Activated naive CD8-positive, alpha-beta T cell treated with anti-CD3 and anti-CD28 coated beads, Interleukin-2, amount 10 ng/mL, durations not matched to agents 7 days and 5 days (primary cell): ENCODE data around the gene HOATZ. TPM values are rescaled to one million over a fixed set of nuclear protein-coding genes. Genes with fewer than 3 reads are reported as not detected.
A peak's percentile ranks its signal among the peaks of the same experiment; 100 is the strongest.

Source experiments
- ATAC-seq: fragments of 150-1000 bp; cut with Tn5 transposase; one replicate; pipeline ENCODE4 v1.10.0; 2021; ENCODE audit warnings: low read depth, moderate library complexity
- POLR2A ChIA-PET: fragments of 350-600 bp; sonication (Branson Sonifier 250); formaldehyde crosslinking; loops from one replicate; lab custom pipeline; 2021; ENCODE audit warnings: antibody characterized with exemption; lab: Charles Lee
- DNase-seq: peaks from one replicate; pipeline ENCODE4 v3.0.0; 2021
- H3K27ac Mint-ChIP-seq: one replicate; pipeline ENCODE4 v1.8.0; 2022; ENCODE audit warnings: mild to moderate bottlenecking, mixed read lengths
- H3K27me3 Mint-ChIP-seq: one replicate; pipeline ENCODE4 v1.8.0; 2022; ENCODE audit warnings: mild to moderate bottlenecking, moderate library complexity, mixed read lengths
- H3K36me3 Mint-ChIP-seq: one replicate; pipeline ENCODE4 v1.8.0; 2021; ENCODE audit warnings: mild to moderate bottlenecking, mixed read lengths
- H3K4me1 Mint-ChIP-seq: one replicate; pipeline ENCODE4 v1.8.0; 2021; ENCODE audit warnings: mixed read lengths
- H3K4me3 Mint-ChIP-seq: one replicate; pipeline ENCODE4 v1.8.0; 2022; ENCODE audit warnings: mild to moderate bottlenecking, moderate library complexity, mixed read lengths
- H3K9me3 Mint-ChIP-seq: one replicate; pipeline ENCODE4 v1.8.0; 2021; ENCODE audit warnings: mixed read lengths
- total RNA-seq, 2 experiments: library from RNA; stranded (reverse); gene quantifications; one replicate each; pipeline ENCODE4 v1.2.3, GENCODE V29; 2021

The HOATZ gene
- total RNA-seq, result not detected

DNA sequence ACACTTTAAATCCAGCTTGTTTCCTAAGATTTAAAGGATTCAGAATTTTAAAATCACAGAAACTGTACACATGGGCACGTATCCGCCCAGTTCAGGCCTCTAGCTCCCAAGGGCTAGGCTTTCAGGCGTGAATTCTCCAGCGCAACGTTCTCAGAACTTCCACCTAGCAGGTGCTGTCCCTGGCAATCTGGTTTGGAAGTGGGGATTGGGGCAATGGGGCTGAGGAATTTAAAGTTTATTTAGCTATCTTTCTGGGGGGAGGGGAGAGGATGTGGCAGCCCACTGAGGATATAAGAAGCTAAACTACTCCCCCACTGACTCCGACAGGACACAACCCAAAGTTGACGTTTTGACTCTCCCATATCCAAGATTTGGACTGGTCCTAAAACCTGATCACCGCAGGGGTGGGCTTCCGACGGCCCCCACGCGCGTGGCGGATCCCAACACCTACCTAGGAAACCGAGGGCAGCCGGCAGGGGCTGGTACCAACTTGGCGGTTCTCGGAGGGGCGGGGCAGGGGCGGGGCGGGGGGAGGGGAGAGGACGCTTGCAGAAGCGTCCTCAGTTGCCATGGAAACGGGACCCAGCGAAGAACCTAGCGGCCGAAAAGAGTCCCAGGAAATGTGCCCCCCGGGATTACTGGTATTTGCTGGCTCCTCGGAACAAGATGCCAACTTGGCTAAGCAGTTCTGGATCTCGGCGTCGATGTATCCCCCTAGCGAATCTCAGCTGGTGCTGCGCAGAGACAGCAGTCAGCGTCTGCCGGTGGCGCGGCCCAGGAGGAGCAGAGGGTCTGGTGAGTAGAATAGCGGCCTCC is at the start of gene HOATZ:
TSS of gene HOATZ (plus strand) at position 563 of the 816 bp plus-strand sequence. CDS start at position 570, 7 bp downstream.
- POLR2A ChIA-PET, result interaction anchor here (3.4 to 3.5 kb wide), 2 partner anchors 18 to 26 kb away, joined by 35 to 40 read pairs; partner anchors contain the start of gene LAYN
- peak within 1 kb of the TSS; percentile 83 for H3K4me3 Mint-ChIP-seq
- no peak within 1 kb of the TSS for H3K27ac Mint-ChIP-seq
- peaks cover 27% of the 10 kb centered on the region for H3K27me3 Mint-ChIP-seq
- DNase-seq (peak; percentile 56), ATAC-seq (peak; percentile 19)
- peaks cover 6% of the 10 kb centered on the region for H3K36me3 Mint-ChIP-seq
- peaks cover 2% of the 10 kb centered on the region for H3K9me3 Mint-ChIP-seq
- peaks cover 17% of the 10 kb centered on the region for H3K4me1 Mint-ChIP-seq

DNA sequence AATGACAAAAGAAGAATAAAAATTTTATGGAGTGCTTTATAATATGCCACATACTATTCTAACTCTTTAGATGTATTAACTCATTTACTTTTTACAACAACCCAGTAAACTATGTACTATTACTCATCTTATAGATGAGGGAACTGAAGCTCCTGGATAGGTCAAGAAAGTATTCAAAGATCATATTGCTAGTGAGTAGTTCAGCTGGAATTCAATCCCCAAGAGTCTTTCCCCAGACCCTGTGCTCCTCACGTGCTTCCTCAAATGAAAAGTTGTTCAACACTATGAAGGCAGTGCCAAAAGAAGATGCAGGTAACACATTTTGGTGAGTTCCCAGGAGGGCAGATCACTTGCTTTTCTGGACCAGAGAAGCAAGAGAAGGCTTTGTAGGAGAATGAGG is 49.2 kb upstream of the HOATZ start:
- Mint-ChIP-seq H3K9me3 (no peaks in the 10 kb centered on the region), H3K27me3 (peaks cover 12% of the 10 kb centered on the region), H3K4me3 (no peak overlapping the region), H3K4me1 (peaks cover 21% of the 10 kb centered on the region), H3K27ac (no peak overlapping the region), H3K36me3 (peaks cover 3% of the 10 kb centered on the region)
- ATAC-seq (no peak), DNase-seq (no peak)
- POLR2A ChIA-PET, result no interaction called here

DNA sequence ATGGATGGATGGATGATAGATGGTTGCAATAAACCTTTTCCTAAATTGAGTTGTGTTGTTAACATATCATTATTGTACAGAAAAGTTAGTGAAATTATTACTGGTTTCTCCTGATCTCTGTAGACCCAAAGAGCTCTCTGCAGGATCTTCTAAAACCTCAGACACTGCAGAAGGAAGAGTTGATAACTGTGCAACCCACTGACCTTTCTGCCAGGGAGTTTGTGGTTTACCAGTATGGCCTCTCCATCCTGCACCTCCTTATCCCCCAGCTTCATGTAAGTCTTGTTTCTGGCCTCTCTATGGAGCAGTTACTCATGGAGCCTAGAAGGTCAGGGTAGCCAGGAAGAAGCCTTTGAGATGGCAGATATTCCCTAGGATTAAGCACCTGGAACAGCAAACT is 48.0 kb upstream of the HOATZ start:
- ATAC-seq (no peak), DNase-seq (no peak)
- Mint-ChIP-seq H3K4me1 (peaks cover 18% of the 10 kb centered on the region), H3K4me3 (no peak overlapping the region), H3K27ac (no peak overlapping the region), H3K9me3 (no peaks in the 10 kb centered on the region), H3K27me3 (peaks cover 5% of the 10 kb centered on the region), H3K36me3 (peaks cover 3% of the 10 kb centered on the region)
- POLR2A ChIA-PET, result no interaction called here

DNA sequence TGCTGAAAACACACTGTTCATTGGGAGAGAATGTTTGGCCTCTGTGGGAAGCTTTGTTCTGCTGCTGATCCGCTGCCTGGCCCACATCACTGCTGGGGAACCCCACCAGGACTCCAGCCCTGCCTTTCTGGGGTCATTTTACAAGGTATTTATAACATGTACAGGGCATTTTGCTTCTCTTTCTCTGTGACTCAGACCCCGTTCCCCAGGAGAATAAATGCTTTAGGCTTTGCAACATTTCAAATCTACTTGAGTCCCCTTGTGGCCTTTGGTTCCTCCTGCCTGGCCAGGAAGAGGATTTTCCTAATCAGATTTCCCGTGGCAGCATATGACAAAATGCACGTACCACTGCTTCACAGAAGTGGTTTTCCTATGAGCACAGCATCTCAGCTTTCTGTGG is 45.4 kb upstream of the HOATZ start:
- POLR2A ChIA-PET, result no interaction called here
- Mint-ChIP-seq H3K4me3 (peak overlapping the region; percentile 9), H3K9me3 (peaks cover 4% of the 10 kb centered on the region), H3K27ac (no peak overlapping the region), H3K4me1 (peaks cover 18% of the 10 kb centered on the region), H3K27me3 (peaks cover 5% of the 10 kb centered on the region), H3K36me3 (peaks cover 3% of the 10 kb centered on the region)
- no peak for DNase-seq
- no peak for ATAC-seq

DNA sequence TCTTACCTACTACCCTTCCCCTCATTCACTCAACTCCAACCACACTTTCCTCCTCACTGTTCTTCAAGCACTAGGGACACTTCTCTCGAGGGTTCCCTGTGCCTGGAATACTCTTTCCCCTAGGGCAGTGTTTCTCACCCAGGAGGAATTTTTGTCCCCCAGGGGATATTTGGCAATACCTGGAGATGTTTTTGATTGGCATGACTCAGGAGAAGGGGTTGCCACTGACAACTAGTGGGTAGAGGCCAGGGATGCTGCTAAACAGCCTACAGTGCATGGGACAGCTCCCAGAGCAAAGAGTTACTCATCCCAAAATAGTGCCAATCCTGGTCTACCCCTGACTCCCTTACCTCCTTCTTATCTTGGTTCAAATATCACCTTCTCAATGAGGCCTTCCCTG is 42.4 kb upstream of the HOATZ start:
- Mint-ChIP-seq H3K4me3 (no peak overlapping the region), H3K9me3 (peaks cover 8% of the 10 kb centered on the region), H3K27me3 (peaks cover 2% of the 10 kb centered on the region), H3K36me3 (peaks cover 3% of the 10 kb centered on the region), H3K27ac (no peak overlapping the region), H3K4me1 (peaks cover 10% of the 10 kb centered on the region)
- POLR2A ChIA-PET, result no interaction called here
- DNase-seq, result no peak
- ATAC-seq, result no peak

DNA sequence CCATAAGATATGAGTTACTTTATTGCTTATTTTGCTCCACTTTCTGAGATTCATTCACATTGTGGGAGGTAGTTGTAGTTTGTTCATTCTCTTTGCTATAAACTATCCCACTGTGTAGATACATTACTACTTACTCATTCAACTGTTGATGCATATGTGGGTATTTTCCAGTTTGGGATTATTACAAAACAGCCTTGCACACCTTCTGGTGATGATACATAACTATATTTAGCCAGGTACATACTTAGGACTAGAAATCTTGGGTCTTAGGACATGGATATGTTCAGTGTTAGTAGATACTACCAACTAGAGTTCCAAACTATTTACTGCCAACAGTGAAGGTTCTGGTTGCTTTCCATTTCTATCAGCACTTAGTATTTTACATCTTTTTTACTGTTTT is 40.1 kb upstream of the HOATZ start:
- Mint-ChIP-seq H3K27ac (no peak overlapping the region), H3K36me3 (peaks cover 3% of the 10 kb centered on the region), H3K4me1 (peaks cover 5% of the 10 kb centered on the region), H3K4me3 (no peak overlapping the region), H3K9me3 (peaks cover 8% of the 10 kb centered on the region), H3K27me3 (peaks cover under 1% of the 10 kb centered on the region)
- DNase-seq, result no peak
- ATAC-seq, result no peak
- POLR2A ChIA-PET, result no interaction called here

DNA sequence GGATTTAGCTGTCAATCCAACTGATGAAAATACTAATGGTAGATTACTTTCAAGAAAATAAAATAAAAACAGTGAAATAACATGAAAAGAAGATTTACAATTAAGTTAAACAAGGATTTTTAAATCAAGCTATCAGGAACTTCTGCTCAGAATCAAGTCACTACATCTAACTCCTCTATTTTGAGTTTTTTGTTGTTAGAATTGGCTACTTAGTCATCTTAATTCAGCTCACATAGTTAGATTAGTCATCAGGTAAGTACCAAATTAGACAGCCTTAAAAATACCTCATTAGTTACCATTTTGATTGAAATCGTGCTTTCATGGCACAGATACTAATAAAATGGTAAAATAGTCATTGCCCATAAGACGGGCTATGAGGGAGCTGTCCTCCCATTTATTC is 38.2 kb upstream of the HOATZ start:
- peaks cover 10% of the 10 kb centered on the region for H3K9me3 Mint-ChIP-seq
- H3K27ac Mint-ChIP-seq, result no peak overlapping the region
- no peak for DNase-seq
- peaks cover 6% of the 10 kb centered on the region for H3K36me3 Mint-ChIP-seq
- no peak for ATAC-seq
- POLR2A ChIA-PET, result no interaction called here
- no peak overlapping the region for H3K4me3 Mint-ChIP-seq
- H3K27me3 Mint-ChIP-seq, result peaks cover 6% of the 10 kb centered on the region
- H3K4me1 Mint-ChIP-seq, result peaks cover 5% of the 10 kb centered on the region

DNA sequence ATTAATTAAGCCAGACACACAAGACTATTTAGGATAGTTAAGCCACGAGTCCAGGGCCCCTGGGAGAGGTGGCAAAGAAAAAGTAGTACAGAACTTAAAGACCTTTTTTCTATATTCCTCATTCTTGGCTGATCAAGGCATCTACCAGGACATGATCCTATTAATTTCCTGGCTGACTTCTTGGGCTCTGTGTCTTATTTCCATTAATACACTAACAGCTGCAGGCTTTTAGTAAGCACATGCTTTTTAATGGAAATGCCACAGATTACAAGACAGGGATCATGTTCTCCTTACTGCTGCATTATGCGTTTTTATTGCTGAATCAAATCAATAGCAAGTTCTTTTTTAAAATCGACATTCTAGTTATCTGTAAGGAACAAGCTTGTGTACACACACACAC is 37.6 kb upstream of the HOATZ start:
- Mint-ChIP-seq H3K36me3 (peaks cover 6% of the 10 kb centered on the region), H3K27me3 (peaks cover 6% of the 10 kb centered on the region), H3K27ac (no peak overlapping the region), H3K4me1 (peaks cover 5% of the 10 kb centered on the region), H3K9me3 (peaks cover 10% of the 10 kb centered on the region), H3K4me3 (no peak overlapping the region)
- ATAC-seq, result no peak
- DNase-seq, result no peak
- POLR2A ChIA-PET, result no interaction called here

DNA sequence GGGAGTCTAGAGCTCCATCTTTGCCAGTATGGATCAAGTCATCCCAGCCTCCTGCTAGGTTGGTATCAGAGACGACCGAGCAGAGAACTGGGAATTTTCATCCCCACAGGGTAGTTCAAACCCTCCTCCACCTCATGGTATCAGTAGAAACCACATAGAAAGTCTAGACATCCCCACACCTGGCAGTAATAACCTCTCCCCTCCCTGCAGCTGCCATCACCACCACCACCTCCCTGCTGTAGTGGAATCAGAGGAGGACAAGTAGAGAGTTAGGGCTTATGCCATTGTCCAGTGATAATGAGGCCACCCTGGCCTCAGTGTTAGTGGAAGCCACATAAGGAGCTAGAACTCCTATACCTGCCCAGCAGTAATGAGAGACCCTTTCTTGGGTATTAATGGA is 36.7 kb upstream of the HOATZ start:
- H3K9me3 Mint-ChIP-seq, result peaks cover 16% of the 10 kb centered on the region
- H3K4me3 Mint-ChIP-seq, result no peak overlapping the region
- no peak for ATAC-seq
- H3K4me1 Mint-ChIP-seq, result peaks cover 5% of the 10 kb centered on the region
- H3K36me3 Mint-ChIP-seq, result peaks cover 6% of the 10 kb centered on the region
- POLR2A ChIA-PET, result no interaction called here
- H3K27me3 Mint-ChIP-seq, result peaks cover 6% of the 10 kb centered on the region
- DNase-seq, result no peak
- no peak overlapping the region for H3K27ac Mint-ChIP-seq

DNA sequence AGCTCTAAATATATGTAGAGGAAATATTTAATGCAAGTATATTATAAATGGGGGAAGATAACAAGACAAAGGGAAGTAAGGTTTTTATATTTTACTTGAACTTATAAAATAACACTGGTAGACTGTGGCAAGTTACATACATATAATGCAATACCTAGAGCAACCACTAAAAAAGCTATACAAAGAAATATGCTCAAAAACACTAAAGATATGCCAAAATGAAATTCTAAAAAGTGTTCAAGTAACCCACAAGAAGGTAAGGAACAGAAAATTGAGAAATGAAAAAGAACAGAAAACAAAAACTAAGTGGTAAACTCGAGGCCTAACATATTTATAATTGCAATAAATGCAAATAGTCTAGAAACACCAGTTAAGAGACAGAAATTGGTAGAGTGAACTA is 34.9 kb upstream of the HOATZ start:
- H3K4me3 Mint-ChIP-seq, result no peak overlapping the region
- peaks cover 5% of the 10 kb centered on the region for H3K4me1 Mint-ChIP-seq
- H3K27ac Mint-ChIP-seq, result no peak overlapping the region
- DNase-seq (no peak), ATAC-seq (no peak)
- H3K9me3 Mint-ChIP-seq, result peaks cover 26% of the 10 kb centered on the region
- H3K27me3 Mint-ChIP-seq, result peaks cover 11% of the 10 kb centered on the region
- H3K36me3 Mint-ChIP-seq, result peaks cover 21% of the 10 kb centered on the region
- POLR2A ChIA-PET, result no interaction called here

DNA sequence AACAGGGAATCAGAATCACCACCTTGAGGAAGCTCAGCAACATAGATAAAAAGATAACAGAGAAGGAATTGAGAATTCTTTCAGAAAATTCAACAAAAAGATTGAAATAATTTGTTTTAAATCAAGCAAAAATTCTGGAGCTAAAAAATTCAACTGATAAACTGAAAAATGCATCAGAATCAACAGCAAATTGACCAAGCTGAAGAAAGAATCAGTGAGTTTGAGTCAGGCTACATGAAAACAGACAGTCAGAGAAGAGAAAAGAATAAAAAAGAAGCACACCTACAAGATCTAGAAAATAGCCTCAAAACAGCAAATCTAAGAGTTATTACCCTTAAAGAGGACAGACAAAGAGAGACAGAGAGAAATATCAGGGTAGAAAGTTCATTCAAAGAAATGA is 31.1 kb upstream of the HOATZ start:
- POLR2A ChIA-PET, result no interaction called here
- Mint-ChIP-seq H3K27me3 (peaks cover 22% of the 10 kb centered on the region), H3K27ac (no peak overlapping the region), H3K4me3 (no peak overlapping the region), H3K36me3 (peaks cover 30% of the 10 kb centered on the region), H3K9me3 (peaks cover 32% of the 10 kb centered on the region), H3K4me1 (peaks cover 5% of the 10 kb centered on the region)
- DNase-seq (no peak), ATAC-seq (no peak)

DNA sequence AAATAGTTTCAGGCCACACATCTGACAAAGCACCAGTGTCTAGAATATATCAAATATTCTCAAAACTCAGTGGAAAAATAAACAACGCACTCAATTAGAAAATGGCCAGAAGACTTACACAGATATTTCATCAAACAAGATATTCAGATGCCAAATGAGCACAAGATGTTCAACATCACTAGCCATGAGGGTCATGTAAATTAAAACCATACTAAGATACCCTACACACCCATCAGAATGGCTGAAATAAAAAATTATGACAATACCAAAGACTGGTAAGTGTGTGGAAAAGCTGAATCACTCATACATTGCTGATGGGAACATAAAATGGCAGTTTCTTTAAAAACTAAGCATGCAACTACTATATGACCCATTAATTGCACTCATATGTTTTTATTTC is 24.1 kb upstream of the HOATZ start:
- H3K9me3 Mint-ChIP-seq, result peaks cover 8% of the 10 kb centered on the region
- no peak overlapping the region for H3K4me3 Mint-ChIP-seq
- ATAC-seq (no peak), DNase-seq (no peak)
- POLR2A ChIA-PET, result no interaction called here
- peaks cover 21% of the 10 kb centered on the region for H3K27me3 Mint-ChIP-seq
- peaks cover 8% of the 10 kb centered on the region for H3K36me3 Mint-ChIP-seq
- no peaks in the 10 kb centered on the region for H3K4me1 Mint-ChIP-seq
- no peak overlapping the region for H3K27ac Mint-ChIP-seq

DNA sequence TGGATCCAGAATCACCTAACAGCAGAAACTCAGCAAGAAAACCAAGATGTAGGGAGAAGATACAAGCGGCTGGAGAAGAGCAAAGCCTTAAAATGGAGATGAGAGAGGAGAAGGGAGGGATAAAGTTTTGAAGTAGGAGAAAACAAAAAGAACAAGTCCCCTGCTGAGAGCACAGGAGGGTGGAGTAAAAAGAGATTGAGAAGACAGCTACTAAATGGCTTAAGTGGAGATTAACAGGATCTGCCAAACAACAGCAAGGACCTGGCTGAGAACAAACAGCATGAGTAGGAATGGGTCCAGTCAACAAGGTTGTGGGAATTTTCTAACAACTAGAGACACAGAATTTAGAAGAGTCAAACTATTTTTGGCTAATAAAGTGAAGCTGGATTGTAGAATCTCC is 20.5 kb upstream of the HOATZ start:
- Mint-ChIP-seq H3K36me3 (no peaks in the 10 kb centered on the region), H3K4me1 (no peaks in the 10 kb centered on the region), H3K27ac (no peak overlapping the region), H3K27me3 (peaks cover 29% of the 10 kb centered on the region), H3K9me3 (no peaks in the 10 kb centered on the region), H3K4me3 (no peak overlapping the region)
- ATAC-seq (no peak), DNase-seq (no peak)
- POLR2A ChIA-PET, result no interaction called here

DNA sequence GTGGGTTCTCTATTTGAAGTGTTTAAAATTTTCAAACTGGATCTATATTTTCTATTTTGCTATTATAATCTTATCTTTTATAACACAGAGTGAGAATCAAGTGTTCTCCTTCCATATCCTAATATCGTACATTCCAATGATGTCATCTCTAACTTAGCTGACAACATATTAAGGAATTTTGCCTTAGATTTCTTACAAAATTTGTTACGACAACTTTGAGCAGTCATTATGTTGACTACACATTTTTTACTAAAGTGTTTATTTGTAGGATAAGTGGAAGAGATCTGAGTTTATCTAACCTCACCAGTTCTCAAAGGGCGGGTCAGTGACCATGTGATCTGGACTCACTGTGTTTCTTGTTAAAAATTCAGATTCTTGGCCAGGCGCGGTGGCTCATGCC is 15.1 kb upstream of the HOATZ start:
- peaks cover 28% of the 10 kb centered on the region for H3K27me3 Mint-ChIP-seq
- POLR2A ChIA-PET, result no interaction called here
- no peak for ATAC-seq

More for the DNA sequence above, 15.1 kb upstream of the HOATZ start:
- H3K36me3 Mint-ChIP-seq, result no peaks in the 10 kb centered on the region
- H3K9me3 Mint-ChIP-seq, result no peaks in the 10 kb centered on the region
- no peak for DNase-seq
- H3K4me1 Mint-ChIP-seq, result no peaks in the 10 kb centered on the region
- H3K4me3 Mint-ChIP-seq, result no peak overlapping the region
- no peak overlapping the region for H3K27ac Mint-ChIP-seq
